HG02678 (cell line): Measurements from ENCODE around the gene SPINK5.

Experiments
- ATAC-seq: cut with Tn5 transposase; IDR thresholded peaks from one replicate; pipeline ENCODE4 v1.9.1; 2021; ENCODE audit warnings: mild to moderate bottlenecking, moderate library complexity; ENCODE audit not compliant: unreplicated experiment

Gene SPINK5

GRCh38 chr5:148176480-148176879 is 112.7 kb downstream of the SPINK5 start:
- ATAC-seq = no peak

- ATAC-seq = no peak
Measured at GRCh38 chr5:148177207-148177606, 113.4 kb downstream of the SPINK5 start.

DNA sequence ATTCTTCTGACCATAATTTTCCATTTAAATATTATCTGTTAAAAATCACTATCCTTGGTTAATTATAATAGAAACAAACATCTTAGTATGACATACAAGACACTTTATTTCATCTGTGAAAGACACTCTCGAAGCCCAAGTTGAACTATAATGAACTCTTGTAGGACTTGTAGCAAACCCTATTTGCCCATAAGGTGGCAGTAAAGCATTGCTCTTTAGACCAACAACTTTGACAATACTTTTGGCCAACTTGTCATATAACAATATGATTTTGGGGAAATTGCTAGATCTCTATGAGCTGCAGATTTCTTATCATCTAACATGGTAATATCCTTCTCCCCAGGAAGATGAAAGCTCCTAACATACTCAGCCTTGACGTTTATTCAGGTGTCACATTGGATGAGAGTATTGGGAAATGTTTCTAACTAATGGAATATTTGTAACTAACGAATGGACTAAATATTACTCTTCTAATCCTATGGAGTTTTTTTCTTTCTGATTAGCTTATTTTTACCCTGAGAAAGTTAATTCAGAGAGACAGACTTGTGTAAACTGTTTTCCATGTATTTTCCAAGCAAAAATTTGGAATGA is 115.5 kb downstream of the SPINK5 start:
- ATAC-seq = peak; percentile 77

GRCh38 chr5:148186248-148187003 is 122.6 kb downstream of the SPINK5 start:
- no peak for ATAC-seq
